GM12875 (cell line): Measurements from ENCODE around the gene ATP8B4.

ENCODE experiments used
- H3K4me3 ChIP-seq: one replicate; pipeline ENCODE4 v1.5.1; 2011; ENCODE audit warnings: low read depth, low read length, control low read depth
- TF ChIP-seq, protein P1 (sequence below): IDR thresholded peaks from 2 replicates; pipeline ENCODE4 v1.5.1; 2011; ENCODE audit warnings: low read depth, mild to moderate bottlenecking, control low read depth, inconsistent platforms, low read length, moderate library complexity, borderline replicate concordance; ENCODE audit not compliant: insufficient read depth

Gene ATP8B4

DNA sequence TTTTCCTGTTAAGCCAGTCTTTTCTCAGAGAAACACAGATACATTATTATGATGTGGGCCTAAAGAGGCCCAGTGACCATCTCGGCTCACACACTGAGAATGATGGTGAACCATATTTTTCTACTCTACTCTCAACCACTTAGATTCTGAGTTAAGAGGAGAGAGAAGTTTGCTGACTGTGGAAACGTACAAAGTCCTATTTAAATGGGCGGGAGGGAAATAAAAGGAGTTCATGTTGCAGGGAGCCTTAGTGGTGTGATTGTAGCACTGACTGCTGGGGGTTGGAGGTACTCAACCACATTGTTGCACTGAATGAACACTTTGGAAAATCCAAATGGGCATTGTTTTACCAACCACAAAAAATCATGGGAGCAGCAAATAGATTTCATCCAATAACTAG, 51.0 kb downstream of the ATP8B4 start:
- no peak overlapping the region for H3K4me3 ChIP-seq
- TF ChIP-seq, protein P1, sequence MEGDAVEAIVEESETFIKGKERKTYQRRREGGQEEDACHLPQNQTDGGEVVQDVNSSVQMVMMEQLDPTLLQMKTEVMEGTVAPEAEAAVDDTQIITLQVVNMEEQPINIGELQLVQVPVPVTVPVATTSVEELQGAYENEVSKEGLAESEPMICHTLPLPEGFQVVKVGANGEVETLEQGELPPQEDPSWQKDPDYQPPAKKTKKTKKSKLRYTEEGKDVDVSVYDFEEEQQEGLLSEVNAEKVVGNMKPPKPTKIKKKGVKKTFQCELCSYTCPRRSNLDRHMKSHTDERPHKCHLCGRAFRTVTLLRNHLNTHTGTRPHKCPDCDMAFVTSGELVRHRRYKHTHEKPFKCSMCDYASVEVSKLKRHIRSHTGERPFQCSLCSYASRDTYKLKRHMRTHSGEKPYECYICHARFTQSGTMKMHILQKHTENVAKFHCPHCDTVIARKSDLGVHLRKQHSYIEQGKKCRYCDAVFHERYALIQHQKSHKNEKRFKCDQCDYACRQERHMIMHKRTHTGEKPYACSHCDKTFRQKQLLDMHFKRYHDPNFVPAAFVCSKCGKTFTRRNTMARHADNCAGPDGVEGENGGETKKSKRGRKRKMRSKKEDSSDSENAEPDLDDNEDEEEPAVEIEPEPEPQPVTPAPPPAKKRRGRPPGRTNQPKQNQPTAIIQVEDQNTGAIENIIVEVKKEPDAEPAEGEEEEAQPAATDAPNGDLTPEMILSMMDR, result no peak

DNA sequence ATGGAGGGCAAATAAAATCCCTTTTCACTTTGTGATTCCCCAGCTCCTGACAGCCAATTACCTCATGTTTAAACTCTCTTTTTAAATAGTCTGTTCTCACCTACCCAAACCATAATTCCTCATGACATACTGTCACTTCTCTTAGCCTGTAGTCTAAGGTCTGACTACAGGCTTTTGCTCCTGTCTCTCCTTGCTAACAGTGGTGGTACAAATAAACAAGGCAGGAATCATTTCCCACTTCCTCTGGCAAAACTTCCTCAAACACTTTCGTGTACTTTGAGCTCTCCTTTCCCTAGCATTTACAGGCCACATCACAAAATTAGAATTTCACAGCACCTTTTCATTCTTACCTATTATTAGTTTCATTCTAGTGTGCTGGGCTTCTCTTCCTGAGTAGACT, 51.8 kb downstream of the ATP8B4 start:
- no peak overlapping the region for H3K4me3 ChIP-seq
- TF ChIP-seq, protein P1, result no peak

DNA sequence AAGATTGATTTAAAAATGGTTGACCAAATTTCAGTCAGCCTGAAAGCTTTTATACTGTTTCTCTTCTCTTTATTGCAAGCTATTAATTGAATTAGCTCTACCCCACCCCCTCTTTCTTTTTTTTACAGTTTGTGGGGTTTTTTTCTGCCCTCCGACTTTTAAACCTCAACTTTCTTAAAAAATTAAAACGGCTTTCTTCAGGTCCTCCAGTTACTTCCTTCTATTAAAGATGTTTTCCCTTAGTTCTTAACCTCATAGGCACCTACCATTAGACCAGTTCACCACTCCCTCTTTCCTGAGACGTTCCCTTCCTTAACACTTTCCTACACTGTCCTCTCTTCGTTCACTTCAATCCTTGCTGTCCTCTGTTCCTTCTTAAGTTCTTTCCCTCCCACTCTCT, 52.4 kb downstream of the ATP8B4 start:
- TF ChIP-seq, protein P1, result no peak
- H3K4me3 ChIP-seq, result no peak overlapping the region

DNA sequence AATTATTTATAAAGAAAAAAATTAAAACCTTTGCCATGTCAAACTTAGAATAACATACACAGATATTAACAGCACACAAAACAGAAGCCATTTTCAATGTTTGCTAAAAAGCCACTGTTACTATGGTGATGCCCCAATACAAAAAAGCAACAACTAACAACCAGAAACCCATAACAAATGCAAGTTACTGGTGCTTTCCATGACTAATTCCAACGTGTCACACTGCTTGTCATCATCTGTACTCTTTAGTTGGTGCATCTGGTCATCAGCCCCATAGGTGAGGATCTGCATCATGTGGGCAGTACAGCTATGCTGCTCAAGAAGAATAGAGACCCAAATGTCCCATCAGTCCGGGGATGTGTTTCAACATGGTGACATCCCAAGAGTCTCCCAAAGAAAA, 52.8 kb downstream of the ATP8B4 start:
- no peak overlapping the region for H3K4me3 ChIP-seq
- TF ChIP-seq, protein P1, result no peak

DNA sequence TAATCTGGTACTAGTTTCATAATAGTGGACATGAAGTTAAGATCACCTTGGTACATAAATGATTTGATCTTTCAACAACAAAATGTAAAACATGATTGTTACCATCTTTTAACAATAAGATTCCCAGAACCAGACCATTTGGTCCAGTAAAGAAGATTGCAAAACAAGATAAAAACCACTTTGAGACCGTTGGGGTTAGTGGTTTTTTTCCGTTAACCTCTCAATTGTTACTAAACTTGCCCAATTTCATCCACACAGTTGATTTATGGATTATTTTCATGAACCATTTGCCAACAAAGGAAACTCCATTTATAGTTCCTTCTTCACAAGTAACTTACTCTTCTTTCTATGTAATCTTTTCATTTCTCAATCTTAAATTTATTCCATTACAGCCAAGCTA, 53.8 kb downstream of the ATP8B4 start:
- TF ChIP-seq, protein P1, result no peak

DNA sequence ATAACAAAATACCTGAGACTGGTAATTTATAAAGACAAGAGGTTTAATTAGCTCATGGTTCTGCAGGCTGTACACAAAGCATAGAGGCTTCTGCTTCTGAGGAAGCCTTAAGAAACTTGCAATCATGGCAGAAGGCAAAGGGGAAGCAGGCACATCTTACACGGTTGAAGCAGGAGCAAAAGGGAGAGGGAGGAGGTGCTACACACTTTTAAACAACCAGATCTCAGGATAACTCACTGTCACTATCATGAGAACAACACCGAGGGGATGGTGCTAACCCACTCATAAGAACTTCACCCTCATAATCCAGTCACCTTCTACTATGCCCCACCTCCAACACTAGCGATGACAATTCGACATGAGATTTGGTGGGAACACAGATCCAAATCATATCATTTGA, 54.4 kb downstream of the ATP8B4 start:
- no peak overlapping the region for H3K4me3 ChIP-seq
- TF ChIP-seq, protein P1, result no peak

More for the DNA sequence above, 53.8 kb downstream of the ATP8B4 start:
- no peak overlapping the region for H3K4me3 ChIP-seq

DNA sequence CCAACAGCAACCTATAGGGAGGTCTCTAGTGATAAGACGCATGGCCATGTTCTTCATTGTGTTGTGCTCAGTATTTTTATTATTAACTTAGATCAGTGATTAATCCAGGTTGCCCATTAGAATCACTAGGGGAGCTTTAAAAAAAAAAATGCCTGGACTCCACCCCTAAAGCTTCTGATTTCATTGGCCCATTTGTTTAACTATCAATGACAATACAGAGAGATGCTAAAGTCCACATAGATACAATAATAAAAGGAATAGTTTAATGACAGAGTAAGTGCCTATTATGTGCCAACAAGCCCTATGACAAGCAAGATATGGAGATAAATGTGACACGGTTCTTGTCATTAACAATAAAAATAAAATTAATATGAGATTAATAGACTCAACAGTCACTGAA, 55.8 kb downstream of the ATP8B4 start:
- no peak overlapping the region for H3K4me3 ChIP-seq
- TF ChIP-seq, protein P1, result no peak
